Esophagus muscularis mucosa (tissue), 3 donors: ENCODE results near the gene MCOLN3.

Source experiments
- CTCF ChIP-seq, 3 experiments: fragments of 200-600 bp in 2 of 3; fragments of 450-650 bp in 1 of 3; sonication (generic) in 2 of 3; IDR thresholded peaks; one replicate each; pipeline ENCODE4 v1.5.1; 2017 to 2019; ENCODE audit warnings: antibody characterized with exemption in 3 of 3, mild to moderate bottlenecking in 2 of 3, moderate library complexity in 1 of 3
- POLR2A ChIP-seq: fragments of 450-650 bp; IDR thresholded peaks from one replicate; pipeline ENCODE4 v1.6.1; 2017; ENCODE audit warnings: antibody characterized with exemption, moderate library complexity, mild to moderate bottlenecking, low read depth
- POLR2AphosphoS5 ChIP-seq, 2 donors: sonication (generic); formaldehyde crosslinking; IDR thresholded peaks; one replicate each; pipeline ENCODE4 v1.6.1; 2017; ENCODE audit warnings: antibody characterized with exemption in 2 of 2

GRCh38 chr1:85041793-85042192, 6.5 kb downstream of the MCOLN3 start:
- TF ChIP-seq POLR2A, result no peak
- no peak for TF ChIP-seq CTCF (IDR thresholded peaks at IDR 0.05)
- no peak for TF ChIP-seq POLR2AphosphoS5 (IDR thresholded peaks at IDR 0.05)
